Measurements from ENCODE around the gene HSFX4.

Gene HSFX4

DNA sequence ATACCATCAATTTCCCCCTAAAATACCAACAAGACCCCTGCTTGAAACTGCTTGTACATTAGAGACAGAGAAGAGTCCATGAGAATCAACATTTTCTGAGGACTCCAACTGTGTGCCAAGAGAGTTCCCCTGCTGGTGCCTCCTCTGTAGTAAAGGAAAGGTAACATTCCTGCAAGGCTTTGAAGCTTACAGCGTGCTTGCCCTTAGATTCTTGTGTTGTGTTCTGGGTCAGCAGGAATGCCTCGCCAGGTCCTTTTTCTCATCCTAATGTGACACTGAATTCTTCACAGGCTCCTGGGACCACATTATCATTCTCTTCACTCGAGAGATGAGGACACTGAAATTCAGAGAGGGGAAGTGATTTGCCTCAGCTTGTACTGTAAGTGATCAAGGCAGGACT lies 18.6 kb downstream of the HSFX4 start:
- TF ChIP-seq, protein P1, sequence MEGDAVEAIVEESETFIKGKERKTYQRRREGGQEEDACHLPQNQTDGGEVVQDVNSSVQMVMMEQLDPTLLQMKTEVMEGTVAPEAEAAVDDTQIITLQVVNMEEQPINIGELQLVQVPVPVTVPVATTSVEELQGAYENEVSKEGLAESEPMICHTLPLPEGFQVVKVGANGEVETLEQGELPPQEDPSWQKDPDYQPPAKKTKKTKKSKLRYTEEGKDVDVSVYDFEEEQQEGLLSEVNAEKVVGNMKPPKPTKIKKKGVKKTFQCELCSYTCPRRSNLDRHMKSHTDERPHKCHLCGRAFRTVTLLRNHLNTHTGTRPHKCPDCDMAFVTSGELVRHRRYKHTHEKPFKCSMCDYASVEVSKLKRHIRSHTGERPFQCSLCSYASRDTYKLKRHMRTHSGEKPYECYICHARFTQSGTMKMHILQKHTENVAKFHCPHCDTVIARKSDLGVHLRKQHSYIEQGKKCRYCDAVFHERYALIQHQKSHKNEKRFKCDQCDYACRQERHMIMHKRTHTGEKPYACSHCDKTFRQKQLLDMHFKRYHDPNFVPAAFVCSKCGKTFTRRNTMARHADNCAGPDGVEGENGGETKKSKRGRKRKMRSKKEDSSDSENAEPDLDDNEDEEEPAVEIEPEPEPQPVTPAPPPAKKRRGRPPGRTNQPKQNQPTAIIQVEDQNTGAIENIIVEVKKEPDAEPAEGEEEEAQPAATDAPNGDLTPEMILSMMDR (IDR thresholded peaks at IDR 0.05; ENCODE audit: low read depth, low read length), result no peak
- no peak for DNase-seq (ENCODE audit: low read depth in 2 of 2)
- H3K4me3 ChIP-seq (replicated peaks in 1 of 2; ENCODE audit: low read depth in 2 of 2, low read length in 2 of 2), result no peak overlapping the region

DNA sequence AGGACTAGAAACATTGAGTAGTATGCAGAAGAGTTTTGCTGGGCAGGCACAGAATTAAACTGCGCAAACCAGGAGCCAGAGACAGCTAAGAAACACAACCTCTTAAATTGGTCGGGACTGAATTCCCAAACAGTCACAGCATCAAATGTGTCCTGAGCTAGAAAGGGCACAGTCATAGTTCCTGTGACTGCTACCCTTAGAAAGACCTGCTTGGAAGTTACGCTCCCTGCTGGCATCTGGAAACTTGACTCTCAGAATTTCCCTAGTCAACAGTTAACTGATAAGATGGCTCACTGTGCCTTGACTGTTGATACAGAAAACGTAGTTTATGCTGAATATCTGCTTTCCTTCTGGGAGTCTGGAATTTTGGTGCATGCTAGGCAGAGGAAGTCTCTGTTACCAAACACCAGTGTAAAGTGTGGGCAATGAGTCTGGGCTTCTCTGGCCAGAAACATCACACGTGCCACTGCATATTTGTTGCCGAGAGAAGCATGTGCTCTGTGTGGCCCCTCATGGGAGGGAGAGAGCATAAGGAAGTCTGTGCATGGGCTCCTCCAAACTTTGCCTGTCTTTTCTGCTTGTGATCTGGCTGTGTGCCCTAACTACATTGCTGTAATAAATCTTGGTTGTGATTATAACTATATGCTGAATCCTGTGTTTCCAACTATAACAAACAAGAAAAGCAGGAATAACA lies 20.5 kb downstream of the HSFX4 start:
- TF ChIP-seq, protein P1 (IDR thresholded peaks at IDR 0.05; ENCODE audit: low read depth, low read length), result no peak
- peak in 1 of 2 donors; percentile 19 for DNase-seq (ENCODE audit: low read depth in 2 of 2)
- no peak overlapping the region for H3K4me3 ChIP-seq (replicated peaks in 1 of 2; ENCODE audit: low read depth in 2 of 2, low read length in 2 of 2)

DNA sequence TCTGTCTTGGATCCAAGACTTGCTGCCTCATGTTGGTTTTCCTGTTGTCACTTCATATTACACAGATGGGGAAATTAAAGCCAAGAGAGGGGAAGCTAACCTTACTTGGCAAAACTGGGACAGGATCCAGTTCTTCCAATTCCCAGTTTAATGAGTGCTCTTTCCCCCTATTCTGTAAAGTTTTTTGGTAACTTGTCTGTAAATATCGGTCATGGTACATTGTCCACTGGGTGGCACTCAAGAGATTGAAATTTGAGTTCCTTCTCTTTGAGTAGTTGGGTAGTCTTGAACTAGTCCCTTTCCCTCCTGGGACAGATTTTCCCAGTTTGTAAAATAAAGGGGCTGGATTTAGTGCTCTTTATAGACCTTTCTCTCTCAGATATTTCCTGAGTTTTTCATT lies 21.3 kb downstream of the HSFX4 start:
- TF ChIP-seq, protein P1 (IDR thresholded peaks at IDR 0.05; ENCODE audit: low read depth, low read length), result peak; percentile 38
- DNase-seq (ENCODE audit: low read depth in 2 of 2), result peak; percentile 73

DNA sequence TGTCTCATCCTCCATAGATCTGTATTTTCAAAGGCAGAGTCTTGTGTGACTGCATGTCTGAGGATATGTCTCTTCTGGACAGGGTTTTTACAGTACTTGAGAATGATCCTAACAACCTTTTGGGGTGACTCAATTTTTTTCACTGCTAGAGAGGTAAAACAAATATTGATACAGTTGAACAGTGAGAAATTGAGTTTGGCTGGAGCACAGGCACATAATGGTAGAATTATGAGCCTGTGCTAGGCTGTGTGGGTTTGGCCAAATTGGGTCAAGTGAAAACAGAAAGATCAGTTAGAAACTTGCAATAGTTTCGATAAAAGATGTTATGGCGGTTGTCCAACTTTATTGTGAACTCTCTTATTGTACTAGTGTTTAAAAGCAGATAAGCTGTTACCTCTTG lies 32.2 kb downstream of the HSFX4 start:
- H3K4me3 ChIP-seq (replicated peaks in 1 of 2; ENCODE audit: low read depth in 2 of 2, low read length in 2 of 2), result no peak overlapping the region
- DNase-seq (ENCODE audit: low read depth in 2 of 2), result no peak
- TF ChIP-seq, protein P1 (IDR thresholded peaks at IDR 0.05; ENCODE audit: low read depth, low read length), result no peak

More for the DNA sequence above, 21.3 kb downstream of the HSFX4 start:
- no peak overlapping the region for H3K4me3 ChIP-seq (replicated peaks in 1 of 2; ENCODE audit: low read depth in 2 of 2, low read length in 2 of 2)

DNA sequence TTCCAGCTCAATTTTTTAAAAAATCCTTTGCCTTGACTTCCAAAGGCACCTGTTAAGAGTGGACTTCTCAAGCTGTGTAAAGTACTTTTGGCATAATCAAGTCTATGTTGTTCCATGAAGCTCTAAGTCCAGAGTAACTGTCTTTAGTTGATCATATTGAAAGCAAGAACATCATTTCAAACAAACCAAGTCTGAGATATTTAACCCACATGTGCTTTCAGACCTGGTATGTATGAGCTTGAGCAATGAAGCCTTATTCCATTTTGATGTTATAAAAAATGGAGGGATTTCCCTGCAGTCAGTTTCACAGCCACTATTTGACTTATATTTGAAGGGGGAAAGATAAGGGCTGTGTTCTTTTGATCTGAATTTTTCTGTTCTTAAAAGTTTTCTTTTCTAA lies 32.6 kb downstream of the HSFX4 start:
- no peak for DNase-seq (ENCODE audit: low read depth in 2 of 2)
- TF ChIP-seq, protein P1 (IDR thresholded peaks at IDR 0.05; ENCODE audit: low read depth, low read length), result no peak
- H3K4me3 ChIP-seq (replicated peaks in 1 of 2; ENCODE audit: low read depth in 2 of 2, low read length in 2 of 2), result no peak overlapping the region

DNA sequence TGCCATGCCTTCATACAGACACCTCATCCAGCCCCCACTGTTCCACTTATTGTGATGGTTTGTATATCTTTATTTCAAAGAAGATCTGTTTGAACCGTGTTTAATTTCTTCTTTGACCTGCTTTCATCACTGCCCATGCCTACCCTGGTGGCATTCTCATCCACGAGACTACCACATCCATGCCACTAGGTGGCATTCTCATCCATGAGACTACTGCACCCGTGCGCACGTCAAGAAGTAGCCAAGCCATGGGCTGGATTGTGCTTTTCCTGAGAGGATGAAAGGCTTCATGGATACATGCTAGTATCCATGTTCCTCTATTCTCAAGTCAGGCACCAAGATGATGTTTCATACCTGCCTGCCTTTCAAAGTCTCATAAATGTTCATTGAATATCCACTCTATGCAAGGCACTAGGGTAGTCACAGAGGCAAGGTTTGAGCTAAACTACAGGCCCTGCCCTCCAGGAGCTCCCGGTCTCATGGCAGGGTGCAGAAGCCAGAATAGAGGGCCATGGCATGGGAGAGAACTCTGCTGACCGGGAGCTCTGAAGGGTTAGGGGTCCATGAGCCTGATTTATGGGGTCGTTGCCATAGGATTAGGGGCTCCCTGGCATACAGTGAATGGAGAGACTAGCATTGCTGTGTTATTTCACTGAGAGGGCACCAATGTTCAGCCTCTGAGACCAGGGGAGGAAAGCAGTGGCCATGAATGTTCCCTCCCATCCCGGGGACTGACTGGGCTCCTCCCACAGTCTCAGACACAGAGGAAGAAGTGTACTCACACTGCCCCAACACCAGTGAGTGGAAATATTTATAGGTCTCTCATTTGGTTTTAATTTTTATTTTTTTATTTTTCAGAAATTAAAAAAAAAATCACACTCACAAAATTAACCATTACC lies 33.7 kb downstream of the HSFX4 start:
- H3K4me3 ChIP-seq (replicated peaks in 1 of 2; ENCODE audit: low read depth in 2 of 2, low read length in 2 of 2), result no peak overlapping the region
- TF ChIP-seq, protein P1 (IDR thresholded peaks at IDR 0.05; ENCODE audit: low read depth, low read length), result peak; percentile 60
- DNase-seq (ENCODE audit: low read depth in 2 of 2), result peak; percentile 70 to 73

Measured in cardiac fibroblast (primary cell).